K562 (cell line): ENCODE measurements around the gene TRA2B. TPM values are rescaled to one million over a fixed set of nuclear protein-coding genes. Genes with fewer than 3 reads are reported as not detected.

Experiments used
- ATAC-seq: fragments of 200-7000 bp; cut with Tn5 transposase; 3 replicates; pipeline ENCODE4 v1.9.1; 2020; ENCODE audit warnings: moderate library complexity
- BruUV-seq: library from RNA; stranded (reverse); fragments of 400-500 nt; replicated peaks from 2 replicates; lab custom pipeline; 2021; lab: Mats Ljungman, UMichigan
- CTCF ChIA-PET: fragments of 300-600 bp; formaldehyde crosslinking; extraction: SDS; loops from one replicate; lab custom pipeline; 2021; ENCODE audit warnings: low intra/inter-chr PET ratio; lab: Yijun Ruan, JAX
- POLR2A ChIA-PET: fragments of 300-600, 350-650 bp; sonication (Branson Sonifier 250); formaldehyde crosslinking; extraction: SDS; loops from one replicate; lab custom pipeline; 2021; ENCODE audit warnings: antibody characterized with exemption, inconsistent platforms; lab: Yijun Ruan, JAX
- DNase-seq, 4 experiments: peaks; one replicate each; pipeline versions ENCODE4 v3.0.0 to v3.0.0-alpha.2; 2011 to 2018; ENCODE audit warnings: low spot score in 3 of 4, mixed read lengths in 3 of 4; ENCODE audit errors: extremely low read depth in 1 of 4
- FAIRE-seq: peaks from 2 replicates; lab custom pipeline; 2011; peaks lifted over from hg19 to GRCh38; lab: Jason Lieb, UNC
- H2AFZ ChIP-seq: 2 replicates; pipeline ENCODE4 v1.6.0; 2011; ENCODE audit warnings: low read depth, low read length, control low read depth, inconsistent platforms
- H3K27ac ChIP-seq: fragments of 200-600 bp; 3 replicates; pipeline ENCODE4 v1.8.0; 2011; ENCODE audit warnings: low read depth, mild to moderate bottlenecking, control low read depth, inconsistent platforms, low read length, moderate library complexity, mixed read lengths; ENCODE audit errors: extremely low read depth
- H3K27me3 ChIP-seq, 2 experiments: fragments of 300-600 bp in 1 of 2; 2 replicates in 1 of 2; 3 replicates in 1 of 2; pipeline versions ENCODE4 v1.6.0 to v1.8.0; 2011; ENCODE audit warnings: inconsistent platforms in 2 of 2, low read length in 2 of 2, mild to moderate bottlenecking in 1 of 2, mixed read lengths in 1 of 2, moderate library complexity in 1 of 2; ENCODE audit not compliant: control insufficient read depth in 2 of 2, insufficient read depth in 2 of 2
- H3K36me3 ChIP-seq: fragments of 300-600 bp; 3 replicates; pipeline ENCODE4 v1.8.0; 2011; ENCODE audit warnings: mild to moderate bottlenecking, low read length, inconsistent platforms; ENCODE audit not compliant: control insufficient read depth, insufficient read depth
- H3K4me1 ChIP-seq, 2 experiments: fragments of 200-600 bp in 1 of 2; replicated peaks in 1 of 2; 2 replicates in 1 of 2; 3 replicates in 1 of 2; pipeline versions ENCODE4 v1.5.1 to v1.8.0; 2011; ENCODE audit warnings: inconsistent platforms in 2 of 2, low read length in 2 of 2, mild to moderate bottlenecking in 1 of 2, mixed read lengths in 1 of 2, moderate library complexity in 1 of 2; ENCODE audit not compliant: control insufficient read depth in 2 of 2, insufficient read depth in 2 of 2
- H3K4me2 ChIP-seq: 2 replicates; pipeline ENCODE4 v1.6.1; 2011; ENCODE audit warnings: low read length, control low read depth, inconsistent platforms, mixed read lengths; ENCODE audit not compliant: insufficient read depth
- H3K4me3 ChIP-seq: fragments of 200-600 bp; sonication (generic), shearing (Covaris generic); 2 replicates; pipeline ENCODE4 v1.5.1; 2016; ENCODE audit warnings: control low read depth, inconsistent platforms
- H3K79me2 ChIP-seq: fragments of 200-600 bp; 3 replicates; pipeline ENCODE4 v1.8.0; 2011; ENCODE audit warnings: low read length, inconsistent platforms; ENCODE audit not compliant: control insufficient read depth, insufficient read depth
- H3K9ac ChIP-seq, 2 experiments: 2 replicates each; pipeline versions ENCODE4 v1.6.0 to v1.6.1; 2011; ENCODE audit warnings: low read depth in 2 of 2, low read length in 2 of 2, control low read depth in 1 of 2, inconsistent platforms in 1 of 2, mild to moderate bottlenecking in 1 of 2, mixed read lengths in 1 of 2; ENCODE audit not compliant: insufficient read depth in 1 of 2
- H3K9me1 ChIP-seq: one replicate; pipeline ENCODE4 v1.6.0; 2011; ENCODE audit warnings: inconsistent platforms, mild to moderate bottlenecking, low read length, moderate library complexity; ENCODE audit not compliant: control insufficient read depth, insufficient read depth
- H3K9me3 ChIP-seq: replicated peaks from 2 replicates; pipeline ENCODE4 v1.5.1; 2011; ENCODE audit warnings: low read depth, low read length, inconsistent platforms; ENCODE audit not compliant: control insufficient read depth, insufficient read depth
- H4K20me1 ChIP-seq: replicated peaks from 2 replicates; pipeline ENCODE4 v1.6.1; 2011; ENCODE audit warnings: low read length, inconsistent platforms, mixed read lengths; ENCODE audit not compliant: control insufficient read depth, insufficient read depth
- KLF6 ChIP-seq: fragments of 250-450 bp; sonication (Bioruptor Pico); IDR thresholded peaks from 2 replicates; pipeline ENCODE4 v1.4.0; 2020; ENCODE audit warnings: mild to moderate bottlenecking, moderate library complexity, borderline replicate concordance
- RAD21 ChIP-seq, 2 experiments: fragments of 250-450 bp in 1 of 2; fragments of 450-650 bp in 1 of 2; sonication (Bioruptor Pico) in 1 of 2; formaldehyde crosslinking in 1 of 2; IDR thresholded peaks in 1 of 2; conservative IDR thresholded peaks in 1 of 2; 2 replicates each; pipeline versions ENCODE4 v1.4.0 to v1.8.0; 2020 to 2022; ENCODE audit warnings: mild to moderate bottlenecking in 2 of 2, moderate library complexity in 1 of 2
- ZNF274 ChIP-seq: IDR thresholded peaks from 2 replicates; pipeline ENCODE4 v1.6.1; 2011; ENCODE audit warnings: low read depth, mild to moderate bottlenecking, low read length, moderate library complexity, borderline replicate concordance
- WGBS: fragments of 100-300 bp; shearing (Covaris generic); methylation state at CpG from one replicate; pipeline ENCODE4 v1.1.6; 2016; ENCODE audit warnings: low coverage, mixed read lengths; ENCODE audit not compliant: insufficient coverage; ENCODE audit errors: missing lambda C conversion rate; 5-methylcytosine and 5-hydroxymethylcytosine counted together
- in situ Hi-C: fragments of 300-500 bp; cut with MboI; formaldehyde crosslinking; loops from 4 replicates; pipeline ENCODE4 v1.15.0; 2018; ENCODE audit warnings: inconsistent platforms, mixed read lengths
- intact Hi-C: fragments of 100-400 bp; cut with micrococcal nuclease; formaldehyde crosslinking; loops from 2 replicates; pipeline ENCODE4 v1.14.2; 2022
- polyA plus RNA-seq, 8 experiments: library from polyadenylated mRNA; depleted of rRNA in 4 of 8; stranded (reverse) in 5 of 8; unstranded in 3 of 8; fragments of >200 nt; fragmentation: Nextera tagmentation in 2 of 8; fragmentation: Illumina TruSeq in 1 of 8; extraction: Ambion mirVana in 2 of 8; extraction: Trizol in 1 of 8; gene quantifications; 2 replicates each; pipeline versions ENCODE4 v1.2.1 to v1.2.3, GENCODE V29; 2011 to 2014; ENCODE audit warnings: inconsistent platforms in 1 of 8, missing spikeins in 1 of 8
- total RNA-seq, 7 experiments: library from RNA; depleted of rRNA in 6 of 7; stranded (reverse); fragments of >200 nt in 6 of 7; fragmentation: Illumina TruSeq in 2 of 7; extraction: Trizol in 2 of 7; gene quantifications; 2 replicates each; pipeline versions ENCODE4 v1.2.1 to v1.2.3, GENCODE V29; 2011 to 2021; ENCODE audit warnings: low replicate concordance in 1 of 7
- TF ChIP-seq, protein P1 (sequence below): sonication (generic); formaldehyde crosslinking; IDR thresholded peaks from 2 replicates; pipeline ENCODE4 v1.8.1; 2023; ENCODE audit warnings: mild to moderate bottlenecking, missing genetic modification reagents
- TF ChIP-seq, protein P2 (sequence below), 3 experiments: IDR thresholded peaks in 2 of 3; conservative IDR thresholded peaks in 1 of 3; 2 replicates each; pipeline ENCODE4 v1.5.1; 2011 to 2012; ENCODE audit warnings: low read length in 3 of 3, mild to moderate bottlenecking in 3 of 3, control low read depth in 2 of 3, improper control_type of control experiment in 1 of 3, inconsistent platforms in 1 of 3, low read depth in 1 of 3, mixed read lengths in 1 of 3, moderate library complexity in 1 of 3; ENCODE audit not compliant: insufficient read depth in 2 of 3

TRA2B gene
- total and polyA plus RNA-seq, 9 of the 15 experiments (the other 6 are each of a cell fraction or from before 2014, with no cell fraction given), result 105 to 411 (median 278) TPM

DNA sequence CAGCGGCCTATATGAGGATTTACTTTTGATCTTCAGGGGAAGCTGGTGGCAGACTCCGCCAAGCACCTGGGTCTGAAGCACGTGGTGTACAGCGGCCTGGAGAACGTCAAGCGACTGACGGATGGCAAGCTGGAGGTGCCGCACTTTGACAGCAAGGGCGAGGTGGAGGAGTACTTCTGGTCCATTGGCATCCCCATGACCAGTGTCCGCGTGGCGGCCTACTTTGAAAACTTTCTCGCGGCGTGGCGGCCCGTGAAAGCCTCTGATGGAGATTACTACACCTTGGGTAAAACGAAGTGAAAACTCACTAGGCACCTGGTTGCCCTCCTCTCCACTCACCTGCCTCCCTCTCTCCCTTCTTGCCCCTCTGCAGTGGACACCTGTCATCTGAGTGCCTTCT lies 33.8 kb upstream of the TRA2B start:
- POLR2A ChIA-PET, result interaction anchor here (0.8 to 1.1 kb wide), 2 partner anchors 12 to 36 kb away, joined by 3 read pairs; no protein-coding TSS in a partner anchor
- no peaks in the 10 kb centered on the region for H3K27me3 ChIP-seq
- DNase-seq (no peak), ATAC-seq (no peak), FAIRE-seq (no peak)
- no peaks in the 10 kb centered on the region for H3K9me1 ChIP-seq
- H2AFZ ChIP-seq, result no peak overlapping the region
- intact Hi-C loops (no loop called here), in situ Hi-C loops (no loop called here)
- peaks cover 0 to 3% of the 10 kb centered on the region in 2 experiments; a peak in 2 of 5 replicates for H3K4me1 ChIP-seq
- H3K4me3 ChIP-seq, result no peak overlapping the region
- H3K79me2 ChIP-seq, result no peaks in the 10 kb centered on the region
- WGBS, result 69% methylated on average over 18 of the region's 18 CpGs
- H3K9ac ChIP-seq, result no peak overlapping the region
- H3K36me3 ChIP-seq, result no peaks in the 10 kb centered on the region
- TF ChIP-seq, protein P1, sequence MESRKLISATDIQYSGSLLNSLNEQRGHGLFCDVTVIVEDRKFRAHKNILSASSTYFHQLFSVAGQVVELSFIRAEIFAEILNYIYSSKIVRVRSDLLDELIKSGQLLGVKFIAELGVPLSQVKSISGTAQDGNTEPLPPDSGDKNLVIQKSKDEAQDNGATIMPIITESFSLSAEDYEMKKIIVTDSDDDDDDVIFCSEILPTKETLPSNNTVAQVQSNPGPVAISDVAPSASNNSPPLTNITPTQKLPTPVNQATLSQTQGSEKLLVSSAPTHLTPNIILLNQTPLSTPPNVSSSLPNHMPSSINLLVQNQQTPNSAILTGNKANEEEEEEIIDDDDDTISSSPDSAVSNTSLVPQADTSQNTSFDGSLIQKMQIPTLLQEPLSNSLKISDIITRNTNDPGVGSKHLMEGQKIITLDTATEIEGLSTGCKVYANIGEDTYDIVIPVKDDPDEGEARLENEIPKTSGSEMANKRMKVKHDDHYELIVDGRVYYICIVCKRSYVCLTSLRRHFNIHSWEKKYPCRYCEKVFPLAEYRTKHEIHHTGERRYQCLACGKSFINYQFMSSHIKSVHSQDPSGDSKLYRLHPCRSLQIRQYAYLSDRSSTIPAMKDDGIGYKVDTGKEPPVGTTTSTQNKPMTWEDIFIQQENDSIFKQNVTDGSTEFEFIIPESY (CRISPR knock-in tag), result peak; percentile 85
- TF ChIP-seq KLF6 (CRISPR knock-in tag), result no peak
- no peak overlapping the region for H3K4me2 ChIP-seq
- no peak overlapping the region for H3K27ac ChIP-seq
- no TSS peak for BruUV-seq
- H3K9me3 ChIP-seq, result no peaks in the 10 kb centered on the region
- CTCF ChIA-PET, result no interaction called here
- no peaks in the 10 kb centered on the region for H4K20me1 ChIP-seq

DNA sequence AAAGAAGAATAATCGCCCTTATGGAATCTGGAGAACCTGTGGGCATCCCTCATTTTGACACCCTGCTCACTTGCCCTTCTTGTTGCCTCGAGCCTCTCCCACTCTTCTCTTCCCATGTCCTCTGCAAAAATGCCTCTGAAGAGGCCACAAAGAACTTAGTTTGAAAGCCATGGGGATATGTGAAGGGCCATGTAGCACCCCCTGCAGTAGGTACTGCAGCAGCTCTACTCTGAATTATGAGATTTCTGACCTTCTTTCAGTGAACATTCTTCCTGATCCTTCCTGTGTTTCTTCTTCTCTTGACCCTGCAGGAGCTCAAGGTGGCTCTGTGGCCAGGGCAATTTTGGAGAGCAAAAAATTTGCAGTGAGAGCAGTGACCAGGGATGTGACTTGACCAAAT lies 30.4 kb upstream of the TRA2B start:
- Histone ChIP-seq H2AFZ (no peak overlapping the region), H3K4me2 (no peak overlapping the region), H3K79me2 (no peaks in the 10 kb centered on the region), H3K9ac (no peak overlapping the region), H3K9me1 (no peaks in the 10 kb centered on the region), H3K27me3 (no peaks in the 10 kb centered on the region), H3K27ac (no peak overlapping the region), H3K4me3 (no peak overlapping the region)
- no TSS peak for BruUV-seq
- ATAC-seq, result peak; percentile 80
- FAIRE-seq, result no peak
- 6% methylated on average over 2 of the region's 2 CpGs for WGBS
- ChIA-PET POLR2A (interaction anchor here (0.6 to 1.6 kb wide), 2 partner anchors 56 to 314 kb away, joined by 3 to 8 read pairs; no protein-coding TSS in a partner anchor), CTCF (interaction anchor here (0.6 kb wide), 1 partner anchor 308 kb away, joined by 4 read pairs; no protein-coding TSS in a partner anchor)
- in situ Hi-C loops (no loop called here), intact Hi-C loops (no loop called here)
- DNase-seq, result no peak
- TF ChIP-seq, protein P2, sequence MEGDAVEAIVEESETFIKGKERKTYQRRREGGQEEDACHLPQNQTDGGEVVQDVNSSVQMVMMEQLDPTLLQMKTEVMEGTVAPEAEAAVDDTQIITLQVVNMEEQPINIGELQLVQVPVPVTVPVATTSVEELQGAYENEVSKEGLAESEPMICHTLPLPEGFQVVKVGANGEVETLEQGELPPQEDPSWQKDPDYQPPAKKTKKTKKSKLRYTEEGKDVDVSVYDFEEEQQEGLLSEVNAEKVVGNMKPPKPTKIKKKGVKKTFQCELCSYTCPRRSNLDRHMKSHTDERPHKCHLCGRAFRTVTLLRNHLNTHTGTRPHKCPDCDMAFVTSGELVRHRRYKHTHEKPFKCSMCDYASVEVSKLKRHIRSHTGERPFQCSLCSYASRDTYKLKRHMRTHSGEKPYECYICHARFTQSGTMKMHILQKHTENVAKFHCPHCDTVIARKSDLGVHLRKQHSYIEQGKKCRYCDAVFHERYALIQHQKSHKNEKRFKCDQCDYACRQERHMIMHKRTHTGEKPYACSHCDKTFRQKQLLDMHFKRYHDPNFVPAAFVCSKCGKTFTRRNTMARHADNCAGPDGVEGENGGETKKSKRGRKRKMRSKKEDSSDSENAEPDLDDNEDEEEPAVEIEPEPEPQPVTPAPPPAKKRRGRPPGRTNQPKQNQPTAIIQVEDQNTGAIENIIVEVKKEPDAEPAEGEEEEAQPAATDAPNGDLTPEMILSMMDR (IDR thresholded peaks at IDR 0.05 in 2 of 3, conservative IDR thresholded peaks at IDR 0.05 in 1 of 3; ENCODE audit: insufficient read depth in 2 of 3, low read depth in 1 of 3, low read length in 3 of 3), result peak; percentile 29 to 43 (median 39); a peak in 4 of 6 replicates
- TF ChIP-seq RAD21 (CRISPR knock-in tag; conservative IDR thresholded peaks at IDR 0.05 in 1 of 2, IDR thresholded peaks at IDR 0.05 in 1 of 2), result peak in 1 of 2 experiments; percentile 16; a peak in 1 of 4 replicates
- no peak for TF ChIP-seq ZNF274
- TF ChIP-seq, all 486 proteins: peak for 2
- H3K36me3 ChIP-seq, result no peaks in the 10 kb centered on the region
- H3K4me1 ChIP-seq, result peaks cover 0 to 3% of the 10 kb centered on the region in 2 experiments; a peak in 2 of 5 replicates
- H4K20me1 ChIP-seq, result no peaks in the 10 kb centered on the region
- no peaks in the 10 kb centered on the region for H3K9me3 ChIP-seq
